SJSA1 (cell line): ENCODE data around the gene EFS. TPM values are rescaled to one million over a fixed set of nuclear protein-coding genes. Genes with fewer than 3 reads are reported as not detected.
"Not testable (repeated sequence)": the region's sequence is repeated elsewhere in the genome, so short reads cannot be mapped to it uniquely, and the experiment has no call there.

Source experiments
- DNase-seq, 2 experiments: peaks; one replicate each; pipeline ENCODE4 v3.0.0-alpha.2; 2015 to 2020; ENCODE audit warnings: low spot score in 2 of 2, low read depth in 1 of 2
- H3K27ac ChIP-seq: fragments of 250-450 bp; sonication (Bioruptor Pico); 2 replicates; pipeline ENCODE4 v1.5.1; 2020; ENCODE audit warnings: mild to moderate bottlenecking, moderate library complexity
- H3K27me3 ChIP-seq: fragments of 250-450 bp; sonication (Bioruptor Pico); replicated peaks from 2 replicates; pipeline ENCODE4 v1.5.1; 2020; ENCODE audit warnings: mild to moderate bottlenecking, moderate library complexity
- H3K36me3 ChIP-seq: fragments of 250-450 bp; sonication (Bioruptor Pico); 2 replicates; pipeline ENCODE4 v1.5.1; 2020; ENCODE audit warnings: mild to moderate bottlenecking
- H3K4me1 ChIP-seq: fragments of 250-450 bp; sonication (Bioruptor Pico); replicated peaks from 2 replicates; pipeline ENCODE4 v1.6.1; 2021; ENCODE audit warnings: mild to moderate bottlenecking
- H3K4me3 ChIP-seq: fragments of 250-450 bp; sonication (Bioruptor Pico); 2 replicates; pipeline ENCODE4 v1.5.1; 2020; ENCODE audit warnings: mild to moderate bottlenecking
- H3K9me3 ChIP-seq: fragments of 250-450 bp; sonication (Bioruptor Pico); replicated peaks from 2 replicates; pipeline ENCODE4 v1.5.1; 2020; ENCODE audit warnings: mild to moderate bottlenecking
- total RNA-seq: library from RNA; depleted of rRNA; stranded (reverse); fragments of >200 nt; shearing (Covaris generic); gene quantifications from 2 replicates; pipeline ENCODE4 v1.2.3, GENCODE V29; 2014

Gene EFS
- total RNA-seq, 1 experiment from 2014 or later, result not detected

GRCh38 chr14:23388996-23389395 is 24.0 kb upstream of the EFS start:
- Histone ChIP-seq H3K27me3 (no peaks in the 10 kb centered on the region; the same call in none of the 2 replicates), H3K4me1 (no peaks in the 10 kb centered on the region), H3K27ac (no peak overlapping the region), H3K4me3 (no peak overlapping the region), H3K36me3 (no peaks in the 10 kb centered on the region), H3K9me3 (no peaks in the 10 kb centered on the region)
- DNase-seq, result no peak

- H3K9me3 ChIP-seq, result no peaks in the 10 kb centered on the region
- H3K4me3 ChIP-seq, result no peak overlapping the region
- H3K27ac ChIP-seq, result no peak overlapping the region
- H3K27me3 ChIP-seq, result no peaks in the 10 kb centered on the region; the same call in none of the 2 replicates
- no peaks in the 10 kb centered on the region for H3K4me1 ChIP-seq
- DNase-seq, result no peak
- no peaks in the 10 kb centered on the region for H3K36me3 ChIP-seq
Observed at GRCh38 chr14:23387916-23388882, 23.2 kb upstream of the EFS start.

GRCh38 chr14:23386999-23387398 is 22.0 kb upstream of the EFS start:
- DNase-seq, result no peak
- Histone ChIP-seq H3K4me3 (no peak overlapping the region), H3K9me3 (no peaks in the 10 kb centered on the region), H3K27ac (no peak overlapping the region), H3K27me3 (no peaks in the 10 kb centered on the region; the same call in none of the 2 replicates), H3K36me3 (no peaks in the 10 kb centered on the region), H3K4me1 (no peaks in the 10 kb centered on the region)

- H3K27me3 ChIP-seq, H3K36me3 ChIP-seq, H3K27ac ChIP-seq, H3K4me3 ChIP-seq, H3K4me1 ChIP-seq, H3K9me3 ChIP-seq, DNase-seq: not testable (repeated sequence)
Observed at GRCh38 chr14:23386266-23386657, 21.3 kb upstream of the EFS start.

GRCh38 chr14:23385642-23386265 is 20.8 kb upstream of the EFS start:
- no peaks in the 10 kb centered on the region for H3K9me3 ChIP-seq
- no peak overlapping the region for H3K27ac ChIP-seq
- DNase-seq, result no peak
- H3K4me1 ChIP-seq, result no peaks in the 10 kb centered on the region
- H3K36me3 ChIP-seq, result no peaks in the 10 kb centered on the region
- H3K4me3 ChIP-seq, result no peak overlapping the region
- no peaks in the 10 kb centered on the region; the same call in none of the 2 replicates for H3K27me3 ChIP-seq

- DNase-seq, result no peak
Observed at GRCh38 chr14:23385244-23385641, 20.3 kb upstream of the EFS start.

GRCh38 chr14:23384364-23385080 is 19.6 kb upstream of the EFS start:
- no peak overlapping the region for H3K4me3 ChIP-seq

More at GRCh38 chr14:23385244-23385641, 20.3 kb upstream of the EFS start:
- no peaks in the 10 kb centered on the region; the same call in none of the 2 replicates for H3K27me3 ChIP-seq
- H3K4me3 ChIP-seq, result no peak overlapping the region
- no peaks in the 10 kb centered on the region for H3K9me3 ChIP-seq
- H3K27ac ChIP-seq, result no peak overlapping the region
- no peaks in the 10 kb centered on the region for H3K36me3 ChIP-seq
- no peaks in the 10 kb centered on the region for H3K4me1 ChIP-seq

GRCh38 chr14:23382731-23383440 is 17.9 kb upstream of the EFS start:
- no peak for DNase-seq
- Histone ChIP-seq H3K4me1 (no peaks in the 10 kb centered on the region), H3K4me3 (no peak overlapping the region), H3K9me3 (no peaks in the 10 kb centered on the region), H3K27ac (no peak overlapping the region), H3K27me3 (no peaks in the 10 kb centered on the region; the same call in none of the 2 replicates), H3K36me3 (no peaks in the 10 kb centered on the region)

More at GRCh38 chr14:23384364-23385080, 19.6 kb upstream of the EFS start:
- no peaks in the 10 kb centered on the region for H3K4me1 ChIP-seq
- H3K27me3 ChIP-seq, result no peaks in the 10 kb centered on the region; the same call in none of the 2 replicates
- H3K9me3 ChIP-seq, result no peaks in the 10 kb centered on the region
- no peaks in the 10 kb centered on the region for H3K36me3 ChIP-seq
- no peak for DNase-seq
- no peak overlapping the region for H3K27ac ChIP-seq

GRCh38 chr14:23382276-23382675 is 17.3 kb upstream of the EFS start:
- Histone ChIP-seq H3K4me3 (no peak overlapping the region), H3K9me3 (no peaks in the 10 kb centered on the region), H3K4me1 (no peaks in the 10 kb centered on the region), H3K27ac (no peak overlapping the region), H3K27me3 (no peaks in the 10 kb centered on the region; the same call in none of the 2 replicates), H3K36me3 (no peaks in the 10 kb centered on the region)
- DNase-seq, result no peak

GRCh38 chr14:23381871-23382270 is 16.9 kb upstream of the EFS start:
- Histone ChIP-seq H3K4me3 (no peak overlapping the region), H3K36me3 (no peaks in the 10 kb centered on the region), H3K27me3 (peaks cover 2% of the 10 kb centered on the region), H3K27ac (no peak overlapping the region), H3K9me3 (no peaks in the 10 kb centered on the region), H3K4me1 (no peaks in the 10 kb centered on the region)
- DNase-seq, result no peak

- H3K36me3 ChIP-seq, result no peaks in the 10 kb centered on the region
- no peaks in the 10 kb centered on the region for H3K9me3 ChIP-seq
- H3K27ac ChIP-seq, result no peak overlapping the region
- DNase-seq, result no peak
- no peak overlapping the region for H3K4me3 ChIP-seq
- H3K27me3 ChIP-seq, result peaks cover 3% of the 10 kb centered on the region
- H3K4me1 ChIP-seq, result no peaks in the 10 kb centered on the region
Observed at GRCh38 chr14:23380976-23381375, 16.0 kb upstream of the EFS start.

GRCh38 chr14:23380197-23380914 is 15.4 kb upstream of the EFS start:
- Histone ChIP-seq H3K36me3 (no peaks in the 10 kb centered on the region), H3K4me1 (no peaks in the 10 kb centered on the region), H3K9me3 (no peaks in the 10 kb centered on the region), H3K4me3 (no peak overlapping the region), H3K27ac (no peak overlapping the region), H3K27me3 (peaks cover 3% of the 10 kb centered on the region)
- DNase-seq, result no peak
